ENCODE measurements around the gene EXOC4.

The EXOC4 gene

GRCh38 chr7:133361806-133362205 is 108.9 kb downstream of the EXOC4 start:
- Mint-ChIP-seq H3K9me3 (peaks cover 7% of the 10 kb centered on the region), H3K36me3 (ENCODE audit: low read depth) (peaks cover 28% of the 10 kb centered on the region), H3K4me1 (peaks cover 11% of the 10 kb centered on the region), H3K27me3 (ENCODE audit: low read depth) (no peaks in the 10 kb centered on the region), H3K27ac (no peak overlapping the region), H3K4me3 (no peak overlapping the region)
- TF ChIP-seq CTCF (IDR thresholded peaks at IDR 0.05; ENCODE audit: unreplicated experiment in 3 of 3): no peak

- Mint-ChIP-seq H3K27me3 (ENCODE audit: low read depth) (no peaks in the 10 kb centered on the region), H3K4me1 (peaks cover 11% of the 10 kb centered on the region), H3K4me3 (no peak overlapping the region), H3K27ac (peak overlapping the region; percentile 32 to 58 (median 56)), H3K36me3 (ENCODE audit: low read depth) (peaks cover 18% of the 10 kb centered on the region), H3K9me3 (peaks cover 6% of the 10 kb centered on the region)
- TF ChIP-seq CTCF (IDR thresholded peaks at IDR 0.05; ENCODE audit: unreplicated experiment in 3 of 3): no peak
Measured at GRCh38 chr7:133364959-133365690, 112.2 kb downstream of the EXOC4 start.

GRCh38 chr7:133365917-133366316 is 113.0 kb downstream of the EXOC4 start:
- Mint-ChIP-seq H3K9me3 (peaks cover 3% of the 10 kb centered on the region), H3K27ac (peak overlapping the region in 2 of 3 experiments; percentile 15 to 55)

GRCh38 chr7:133367561-133367960 is 114.7 kb downstream of the EXOC4 start:
- Mint-ChIP-seq H3K36me3 (ENCODE audit: low read depth) (no peaks in the 10 kb centered on the region), H3K27ac (no peak overlapping the region), H3K9me3 (no peaks in the 10 kb centered on the region), H3K4me3 (no peak overlapping the region), H3K4me1 (peaks cover 11% of the 10 kb centered on the region), H3K27me3 (ENCODE audit: low read depth) (no peaks in the 10 kb centered on the region)
- TF ChIP-seq CTCF (IDR thresholded peaks at IDR 0.05; ENCODE audit: unreplicated experiment in 3 of 3): no peak

More at GRCh38 chr7:133365917-133366316, 113.0 kb downstream of the EXOC4 start:
- Mint-ChIP-seq H3K4me3 (no peak overlapping the region), H3K4me1 (peaks cover 11% of the 10 kb centered on the region), H3K27me3 (ENCODE audit: low read depth) (no peaks in the 10 kb centered on the region), H3K36me3 (ENCODE audit: low read depth) (peaks cover 12% of the 10 kb centered on the region)
- TF ChIP-seq CTCF (IDR thresholded peaks at IDR 0.05; ENCODE audit: unreplicated experiment in 3 of 3): no peak

GRCh38 chr7:133369130-133369529 is 116.3 kb downstream of the EXOC4 start:
- Mint-ChIP-seq H3K9me3 (no peaks in the 10 kb centered on the region), H3K4me3 (no peak overlapping the region), H3K27me3 (ENCODE audit: low read depth) (no peaks in the 10 kb centered on the region), H3K27ac (no peak overlapping the region), H3K4me1 (peaks cover 11% of the 10 kb centered on the region), H3K36me3 (ENCODE audit: low read depth) (no peaks in the 10 kb centered on the region)
- no peak for TF ChIP-seq CTCF (IDR thresholded peaks at IDR 0.05; ENCODE audit: unreplicated experiment in 3 of 3)

GRCh38 chr7:133371616-133372015 is 118.7 kb downstream of the EXOC4 start:
- no peak overlapping the region for H3K27ac Mint-ChIP-seq
- no peaks in the 10 kb centered on the region for H3K4me1 Mint-ChIP-seq
- H3K9me3 Mint-ChIP-seq: no peaks in the 10 kb centered on the region
- H3K4me3 Mint-ChIP-seq: no peak overlapping the region
- TF ChIP-seq CTCF (IDR thresholded peaks at IDR 0.05; ENCODE audit: unreplicated experiment in 3 of 3): no peak
- H3K36me3 Mint-ChIP-seq (ENCODE audit: low read depth): peaks cover 11% of the 10 kb centered on the region
- H3K27me3 Mint-ChIP-seq (ENCODE audit: low read depth): no peaks in the 10 kb centered on the region

All from nephron (organoid).